WTC11 (cell line): ENCODE measurements around the gene CNTRL.

Source experiments
- ATF2 ChIP-seq: sonication (generic); formaldehyde crosslinking; IDR thresholded peaks from 2 replicates; pipeline ENCODE4 v1.8.1; 2022; ENCODE audit warnings: low read depth, missing genetic modification reagents, borderline replicate concordance
- ATF3 ChIP-seq: sonication (generic); formaldehyde crosslinking; conservative IDR thresholded peaks from 2 replicates; pipeline ENCODE4 v1.8.1; 2022; ENCODE audit warnings: mild to moderate bottlenecking, missing genetic modification reagents
- CTCF ChIP-seq: fragments of 200-600 bp; IDR thresholded peaks from 2 replicates; pipeline ENCODE4 v1.8.0; 2022; ENCODE audit warnings: antibody characterized with exemption
- E2F5 ChIP-seq: sonication (generic); formaldehyde crosslinking; IDR thresholded peaks from 2 replicates; pipeline ENCODE4 v1.8.1; 2022; ENCODE audit warnings: mild to moderate bottlenecking, moderate library complexity, missing genetic modification reagents
- ESRRA ChIP-seq: sonication (generic); formaldehyde crosslinking; IDR thresholded peaks from 2 replicates; pipeline ENCODE4 v1.8.1; 2022; ENCODE audit warnings: mild to moderate bottlenecking, missing genetic modification reagents, borderline replicate concordance
- HMGXB4 ChIP-seq: sonication (generic); formaldehyde crosslinking; IDR thresholded peaks from 2 replicates; pipeline ENCODE4 v1.8.1; 2023; ENCODE audit warnings: mild to moderate bottlenecking, moderate library complexity, missing genetic modification reagents
- MXD4 ChIP-seq: fragments of 250-450 bp; sonication (Bioruptor Pico); IDR thresholded peaks from 2 replicates; pipeline ENCODE4 v1.8.0; 2021; ENCODE audit warnings: mild to moderate bottlenecking, moderate library complexity, borderline replicate concordance
- MYBL2 ChIP-seq: sonication (generic); formaldehyde crosslinking; IDR thresholded peaks from 2 replicates; pipeline ENCODE4 v1.8.1; 2023; ENCODE audit warnings: mild to moderate bottlenecking, moderate library complexity, missing genetic modification reagents
- NFYB ChIP-seq: sonication (generic); formaldehyde crosslinking; conservative IDR thresholded peaks from 2 replicates; pipeline ENCODE4 v1.8.0; 2022; ENCODE audit warnings: low read depth, missing genetic modification reagents
- SP1 ChIP-seq: sonication (generic); formaldehyde crosslinking; conservative IDR thresholded peaks from 2 replicates; pipeline ENCODE4 v1.8.1; 2022; ENCODE audit warnings: missing genetic modification reagents
- TEAD4 ChIP-seq: sonication (generic); formaldehyde crosslinking; IDR thresholded peaks from 2 replicates; pipeline ENCODE4 v1.8.0; 2022; ENCODE audit warnings: mild to moderate bottlenecking, missing genetic modification reagents
- ZBTB43 ChIP-seq: sonication (generic); formaldehyde crosslinking; IDR thresholded peaks from 2 replicates; pipeline ENCODE4 v1.8.1; 2023; ENCODE audit warnings: mild to moderate bottlenecking, missing genetic modification reagents

- no peak for TF ChIP-seq CTCF
- no peak for TF ChIP-seq ESRRA (CRISPR knock-in tag)
- no peak for TF ChIP-seq TEAD4 (CRISPR knock-in tag)
- TF ChIP-seq ZBTB43 (CRISPR knock-in tag): no peak
- no peak for TF ChIP-seq MYBL2 (CRISPR knock-in tag)
- TF ChIP-seq ATF2 (CRISPR knock-in tag): no peak
- TF ChIP-seq HMGXB4 (CRISPR knock-in tag): no peak
- TF ChIP-seq MXD4: no peak
- TF ChIP-seq NFYB (CRISPR knock-in tag): no peak
- no peak for TF ChIP-seq SP1 (CRISPR knock-in tag)
- no peak for TF ChIP-seq E2F5 (CRISPR knock-in tag)
- TF ChIP-seq ATF3 (CRISPR knock-in tag): no peak
Measured at GRCh38 chr9:121153642-121154041, 78.9 kb downstream of the CNTRL start.
